Stimulated activated CD4-positive, alpha-beta T cell treated with anti-CD3 and anti-CD28 coated beads, Interleukin-1b, Interleukin-23, amount 100 ng/mL, for 24 hours (primary cell): ENCODE results near the gene KCNMB1.
"Not testable (repeated sequence)": the region's sequence is repeated elsewhere in the genome, so short reads cannot be mapped to it uniquely, and the experiment has no call there.

Experiments
- DNase-seq, 4 experiments: peaks; one replicate each; pipeline ENCODE4 v3.0.0-alpha.2; 2020; ENCODE audit warnings: low read depth in 4 of 4, low spot score in 1 of 4

The KCNMB1 gene

DNA sequence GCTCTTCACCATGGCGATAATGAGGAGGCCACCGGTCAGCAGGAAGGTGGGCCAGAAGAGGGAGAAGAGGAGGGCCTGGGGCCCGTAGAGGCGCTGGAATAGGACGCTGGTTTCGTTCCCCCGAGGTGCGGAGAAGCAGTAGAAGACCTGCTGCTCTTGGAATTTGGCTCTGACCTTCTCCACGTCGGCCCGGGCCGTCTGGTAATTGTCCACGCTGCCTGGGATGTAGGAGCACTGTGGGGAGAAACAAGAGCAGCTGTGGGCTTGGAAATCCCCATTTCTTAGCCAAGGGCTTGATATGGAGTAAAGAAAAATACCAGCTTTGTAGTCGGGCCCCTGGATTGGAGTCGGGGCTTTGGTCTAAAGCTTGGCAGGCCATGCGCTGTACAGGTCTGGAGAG is 10.4 kb downstream of the KCNMB1 start:
- DNase-seq: no peak

DNA sequence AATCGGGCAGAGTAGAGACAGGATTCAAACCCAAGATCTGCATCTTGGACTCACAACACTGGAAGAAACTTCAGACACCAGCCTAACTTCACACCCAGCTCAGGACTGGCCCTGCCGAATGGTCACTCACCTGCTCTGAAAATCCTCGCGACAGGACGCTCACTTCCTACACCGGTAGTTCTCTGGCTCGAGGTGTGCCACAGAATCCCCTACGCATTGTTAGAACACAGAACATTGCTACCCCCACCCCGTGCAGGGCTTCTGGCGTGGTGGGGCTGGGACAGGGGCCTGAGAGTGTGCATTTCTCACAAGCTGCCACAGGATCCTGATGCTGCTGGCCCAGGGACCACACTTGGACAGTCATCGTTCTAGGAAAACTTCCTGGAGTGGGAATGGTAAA is 12.1 kb downstream of the KCNMB1 start:
- no peak for DNase-seq

GRCh38 chr5:170376526-170376925 is 12.6 kb downstream of the KCNMB1 start:
- DNase-seq: not testable (repeated sequence)

- DNase-seq: no peak
Observed at GRCh38 chr5:170375283-170375682, 13.9 kb downstream of the KCNMB1 start.

DNA sequence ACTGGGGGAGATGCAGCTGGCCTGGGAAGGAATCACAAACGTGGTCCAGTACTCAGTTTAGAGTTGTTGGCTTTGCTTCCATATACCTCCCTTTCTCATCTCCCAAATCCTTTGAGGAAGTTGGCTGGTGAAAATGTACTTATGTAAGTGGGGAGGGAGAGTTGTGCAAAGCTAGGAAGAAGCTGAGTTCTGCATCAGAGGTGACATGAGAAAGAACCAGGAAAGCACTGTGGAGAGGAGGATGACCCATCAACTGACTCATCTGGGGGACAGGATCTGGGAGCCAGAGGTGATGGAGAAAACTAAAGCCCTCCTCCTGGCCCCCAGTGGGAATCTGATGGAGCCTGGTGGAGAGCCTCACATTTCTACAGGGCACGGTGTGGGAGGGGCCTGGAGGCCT is 16.2 kb downstream of the KCNMB1 start:
- no peak for DNase-seq

GRCh38 chr5:170368586-170368985 is 20.6 kb downstream of the KCNMB1 start:
- no peak for DNase-seq

- no peak for DNase-seq
Observed at GRCh38 chr5:170366276-170366675, 22.9 kb downstream of the KCNMB1 start.

- DNase-seq: no peak
Observed at GRCh38 chr5:170365831-170366230, 23.3 kb downstream of the KCNMB1 start.

DNA sequence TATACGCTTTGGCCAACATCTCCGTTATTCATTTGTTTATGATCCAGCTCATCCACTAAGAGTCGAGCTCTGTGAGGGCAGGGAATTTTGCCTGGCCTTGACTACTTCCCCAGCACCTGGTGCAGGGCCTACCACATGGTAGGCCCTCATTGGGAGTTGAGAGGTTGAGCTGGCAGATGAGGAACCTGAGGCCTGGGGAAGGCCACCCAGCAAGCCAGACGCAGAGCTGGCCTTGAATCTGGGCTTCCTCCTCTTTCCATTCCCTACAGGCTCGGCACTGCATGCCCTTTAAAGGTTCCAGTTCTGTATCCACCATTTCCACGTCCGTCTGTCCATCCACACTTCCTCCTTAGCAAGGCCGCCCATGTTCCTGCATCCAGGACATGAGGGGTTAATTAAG is 24.2 kb downstream of the KCNMB1 start:
- no peak for DNase-seq

- DNase-seq: no peak
Observed at GRCh38 chr5:170363671-170364070, 25.5 kb downstream of the KCNMB1 start.

GRCh38 chr5:170362656-170363055 is 26.5 kb downstream of the KCNMB1 start:
- no peak for DNase-seq

GRCh38 chr5:170362102-170362501 is 27.1 kb downstream of the KCNMB1 start:
- no peak for DNase-seq

DNA sequence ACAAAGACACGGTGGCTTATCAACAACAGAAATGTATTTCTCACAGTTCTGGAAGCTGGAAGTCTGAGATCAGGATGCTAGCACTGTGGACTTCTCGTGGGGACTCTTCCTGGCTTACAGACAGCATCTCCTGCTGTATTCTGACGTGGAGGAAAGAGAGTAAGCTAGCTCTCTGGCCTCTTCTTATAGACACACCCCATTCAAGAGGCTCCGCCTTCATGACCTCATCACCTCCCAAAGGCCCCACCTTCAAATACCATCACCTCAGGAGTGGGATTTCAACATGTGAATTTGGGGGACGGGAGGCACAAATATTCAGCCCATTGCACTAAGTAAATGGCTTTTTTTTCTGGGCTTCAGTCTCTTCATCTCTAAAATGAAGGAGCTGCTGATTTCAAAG is 27.6 kb downstream of the KCNMB1 start:
- DNase-seq: no peak

DNA sequence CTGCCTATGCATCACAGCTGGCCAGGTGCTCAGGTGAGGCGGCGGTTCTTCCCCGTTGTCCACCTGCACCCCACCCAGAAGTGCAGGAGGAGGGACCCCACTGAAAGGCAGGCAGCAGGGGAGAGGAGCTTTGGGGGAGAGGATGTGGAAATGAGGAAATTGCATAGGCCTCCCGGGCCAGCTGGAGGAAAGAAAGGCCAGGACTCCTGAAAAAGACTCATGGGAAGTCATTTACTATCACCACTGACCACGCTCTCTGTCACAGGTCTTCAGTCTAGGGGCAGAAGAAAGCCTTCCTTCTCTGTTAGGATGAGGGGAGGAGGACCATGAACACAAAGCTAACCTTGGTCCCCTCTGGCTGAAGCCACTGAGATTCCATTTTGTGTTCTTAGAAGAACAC is 28.1 kb downstream of the KCNMB1 start:
- DNase-seq: no peak

DNA sequence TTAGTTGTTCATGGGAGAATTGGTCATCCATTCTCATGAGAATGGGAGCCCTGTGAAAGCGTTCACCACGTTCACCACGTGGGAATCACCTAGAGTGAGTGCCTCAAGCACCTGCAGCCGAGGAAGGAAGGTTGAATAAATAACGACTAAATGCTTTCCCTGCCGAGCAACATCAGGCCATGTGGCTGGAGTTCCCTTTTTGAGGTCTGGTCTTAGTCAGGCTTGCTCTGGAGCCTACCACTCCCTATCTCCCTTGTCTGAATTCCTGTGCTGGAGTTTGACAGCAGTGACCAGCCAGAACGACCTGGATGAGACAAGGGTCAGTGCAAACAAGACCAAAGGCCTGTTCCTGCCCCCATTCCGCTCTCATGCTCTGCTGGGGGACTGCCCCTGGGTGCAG is 28.5 kb downstream of the KCNMB1 start:
- DNase-seq: no peak

DNA sequence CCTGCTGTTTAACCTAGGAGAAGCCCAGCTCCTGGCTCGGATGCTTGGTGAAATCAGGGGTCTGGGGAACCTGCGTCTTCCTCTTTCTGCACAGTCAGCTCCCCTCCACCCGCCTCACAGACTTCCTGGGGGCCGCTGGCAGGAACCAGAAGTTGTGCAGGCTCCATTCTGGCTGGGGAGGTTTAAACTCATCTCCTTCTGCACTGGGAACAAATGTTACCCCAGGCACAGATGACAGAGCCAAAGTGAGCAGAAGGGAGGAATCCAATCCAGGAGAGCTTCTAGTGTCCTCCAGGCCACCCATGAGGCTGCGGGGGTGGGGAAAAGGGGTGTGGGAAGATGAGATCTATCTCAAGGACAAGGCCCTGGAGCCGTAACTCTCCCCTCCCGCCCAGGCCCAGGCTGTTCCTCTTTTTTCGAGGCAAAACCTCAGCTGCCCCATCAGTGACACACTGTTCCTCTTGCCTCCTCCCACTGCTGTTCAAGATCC is 31.2 kb downstream of the KCNMB1 start:
- DNase-seq: no peak

DNA sequence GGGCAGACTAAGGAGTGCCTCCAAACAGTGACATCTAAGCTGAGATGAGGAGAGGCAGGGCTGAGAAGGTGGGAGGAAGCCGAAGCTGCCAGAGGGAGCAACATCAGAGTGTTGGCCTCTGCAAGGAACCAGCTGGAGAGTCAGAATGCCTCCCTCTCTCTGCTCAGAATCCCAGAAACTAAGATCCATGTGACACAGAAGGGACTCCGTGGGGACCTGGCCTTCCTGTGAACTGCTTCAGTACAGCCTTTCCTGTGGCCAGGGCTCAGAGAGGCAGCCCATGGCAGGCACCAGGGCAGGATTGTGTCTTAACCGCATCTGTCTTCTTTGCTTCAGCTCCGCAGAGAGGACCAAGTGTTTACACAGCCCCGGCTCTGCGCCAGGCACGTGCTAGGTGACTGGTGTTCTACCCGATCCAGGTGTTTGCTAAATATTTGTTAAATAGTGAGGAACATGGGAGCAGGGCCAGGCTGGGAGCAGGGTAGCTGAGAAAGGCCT is 33.5 kb downstream of the KCNMB1 start:
- no peak for DNase-seq

GRCh38 chr5:170353961-170354360 is 35.2 kb downstream of the KCNMB1 start:
- no peak for DNase-seq

DNA sequence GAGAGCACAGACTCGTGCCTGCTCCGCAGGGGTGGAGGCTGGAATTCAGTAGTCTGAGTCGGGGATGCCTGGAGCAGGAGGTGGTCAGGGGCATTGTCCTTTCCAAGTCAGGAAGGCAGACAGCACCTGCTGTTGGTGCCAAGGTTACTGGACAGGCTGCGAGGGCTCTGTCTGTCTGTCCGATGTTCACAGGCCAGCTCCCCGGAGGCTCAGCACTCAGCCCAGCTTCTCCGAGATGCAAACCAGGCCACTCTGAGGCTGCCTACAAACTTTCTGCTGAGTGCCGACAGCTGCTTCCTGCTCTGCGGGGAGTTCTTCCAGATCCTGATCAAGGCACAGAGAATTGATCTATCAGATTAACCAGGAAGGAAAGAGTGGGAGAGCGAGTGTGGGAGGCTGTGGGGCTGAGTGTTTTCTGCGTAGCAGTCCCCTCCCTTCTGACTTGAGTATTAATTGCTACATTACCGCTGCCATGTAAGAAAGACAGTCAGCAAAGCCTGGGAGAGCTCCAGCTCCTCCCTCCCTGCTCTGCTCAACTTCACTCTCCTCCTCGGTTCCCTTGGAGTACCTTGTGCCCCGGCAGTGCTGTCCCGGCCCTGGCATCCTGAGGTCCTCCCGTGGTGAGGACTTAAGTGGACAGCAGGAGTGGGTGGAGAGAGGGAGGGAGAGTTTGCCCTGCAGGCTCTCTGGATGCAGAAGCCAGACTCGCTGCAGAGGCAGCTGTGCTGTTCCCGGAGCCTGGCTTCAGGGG is 36.0 kb downstream of the KCNMB1 start:
- no peak for DNase-seq

DNA sequence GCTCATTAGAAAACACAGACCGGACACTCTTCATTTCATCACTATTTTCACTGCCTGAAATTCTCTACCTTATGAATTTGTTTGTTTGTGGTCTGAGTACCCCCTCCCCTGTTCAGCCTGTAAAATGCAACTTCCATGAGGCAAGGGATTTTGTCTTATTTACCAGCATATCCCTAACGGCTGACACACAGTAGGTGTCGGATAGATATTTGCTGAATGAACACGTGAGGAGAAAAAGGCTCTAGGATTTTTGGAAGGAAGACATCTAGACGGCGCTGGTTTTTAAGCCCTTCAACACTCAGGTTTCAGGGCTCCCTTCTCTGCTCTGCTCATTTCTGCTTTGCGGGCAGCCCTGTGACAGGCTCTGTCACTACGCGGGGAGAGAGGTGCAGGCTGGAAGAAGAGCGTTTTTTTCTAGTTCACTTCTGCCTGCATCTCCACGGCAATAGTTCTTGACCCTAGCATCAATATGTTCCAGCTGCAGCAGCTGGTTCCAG is 41.0 kb downstream of the KCNMB1 start:
- DNase-seq: no peak

- no peak for DNase-seq
Observed at GRCh38 chr5:170347022-170347567, 42.1 kb downstream of the KCNMB1 start.

- no peak for DNase-seq
Observed at GRCh38 chr5:170345971-170346370, 43.2 kb downstream of the KCNMB1 start.

DNA sequence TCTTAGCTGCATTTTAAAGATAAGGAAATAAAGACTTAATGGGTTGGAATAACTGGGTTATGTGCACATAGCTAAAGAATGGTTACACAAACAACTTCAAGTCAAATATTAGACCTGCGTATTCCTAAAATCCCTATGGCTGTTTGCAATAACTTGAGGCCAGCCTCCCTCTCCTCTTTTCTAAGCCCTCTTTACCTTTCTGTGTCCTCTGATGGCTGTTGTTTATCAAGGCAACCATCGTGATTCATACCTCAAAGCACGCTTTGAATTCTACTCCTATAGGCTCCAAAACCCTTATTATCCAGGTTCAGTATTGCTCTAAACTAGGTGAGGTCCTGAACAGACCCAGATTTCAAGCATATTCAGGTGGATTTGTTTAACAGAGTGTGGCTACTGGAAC is 46.0 kb downstream of the KCNMB1 start:
- DNase-seq: no peak
